NCI-H774 (cell line): ENCODE data around the gene AGMO.
"Not testable (repeated sequence)": the region's sequence is repeated elsewhere in the genome, so short reads cannot be mapped to it uniquely, and the experiment has no call there.

Experiments
- DNase-seq: peaks from one replicate; lab custom pipeline; 2025; lab: John Stamatoyannopoulos, UW

Gene AGMO

GRCh38 chr7:15317215-15317614 lies 244.6 kb downstream of the AGMO start:
- DNase-seq = no peak

- DNase-seq = no peak
These were observed 246.1 kb downstream of the AGMO start for GRCh38 chr7:15315678-15316077.

- DNase-seq = no peak
These were observed 246.9 kb downstream of the AGMO start for GRCh38 chr7:15314922-15315321.

GRCh38 chr7:15313361-15313760 lies 248.5 kb downstream of the AGMO start:
- no peak for DNase-seq

- no peak for DNase-seq
These were observed 251.9 kb downstream of the AGMO start for GRCh38 chr7:15309872-15310271.

- DNase-seq = no peak
These were observed 253.0 kb downstream of the AGMO start for GRCh38 chr7:15308821-15309220.

GRCh38 chr7:15306296-15306695 lies 255.5 kb downstream of the AGMO start:
- no peak for DNase-seq

- no peak for DNase-seq
These were observed 256.7 kb downstream of the AGMO start for GRCh38 chr7:15305002-15305600.

- DNase-seq = no peak
These were observed 258.5 kb downstream of the AGMO start for GRCh38 chr7:15303357-15303756.

- DNase-seq = not testable (repeated sequence)
These were observed 260.8 kb downstream of the AGMO start for GRCh38 chr7:15300986-15301385.

- no peak for DNase-seq
These were observed 269.7 kb downstream of the AGMO start for GRCh38 chr7:15292138-15292537.

- DNase-seq = no peak
These were observed 270.1 kb downstream of the AGMO start for GRCh38 chr7:15291699-15292098.

GRCh38 chr7:15288741-15289140 lies 273.1 kb downstream of the AGMO start:
- DNase-seq = no peak

- DNase-seq = no peak
These were observed 277.4 kb downstream of the AGMO start for GRCh38 chr7:15284396-15284795.

GRCh38 chr7:15280078-15280733 lies 281.6 kb downstream of the AGMO start:
- no peak for DNase-seq

GRCh38 chr7:15279640-15280039 lies 282.2 kb downstream of the AGMO start:
- no peak for DNase-seq

GRCh38 chr7:15257689-15258088 lies 304.1 kb downstream of the AGMO start:
- no peak for DNase-seq

GRCh38 chr7:15252181-15252580 lies 309.6 kb downstream of the AGMO start:
- DNase-seq = no peak

- DNase-seq = no peak
These were observed 313.3 kb downstream of the AGMO start for GRCh38 chr7:15248514-15248913.

- no peak for DNase-seq
These were observed 316.0 kb downstream of the AGMO start for GRCh38 chr7:15245831-15246230.

GRCh38 chr7:15239801-15240200 lies 322.0 kb downstream of the AGMO start:
- DNase-seq = no peak

GRCh38 chr7:15236952-15237351 lies 324.9 kb downstream of the AGMO start:
- DNase-seq = no peak

- no peak for DNase-seq
These were observed 327.4 kb downstream of the AGMO start for GRCh38 chr7:15234431-15234830.

GRCh38 chr7:15228831-15229230 lies 333.0 kb downstream of the AGMO start:
- no peak for DNase-seq
